OCI-LY7 (cell line): ENCODE measurements around the gene ATPAF2. TPM values are rescaled to one million over a fixed set of nuclear protein-coding genes. Genes with fewer than 3 reads are reported as not detected.

Experiments
- BruUV-seq: library from RNA; stranded (reverse); fragments of 400-500 nt; replicated peaks from 2 replicates; lab custom pipeline; 2021; lab: Mats Ljungman, UMichigan
- CTCF ChIA-PET: fragments of 300-600 bp; sonication (Branson Sonifier 250); formaldehyde crosslinking; loops from one replicate; lab custom pipeline; 2022; ENCODE audit warnings: antibody characterized with exemption; ENCODE audit not compliant: unreplicated experiment; lab: Charles Lee
- POLR2A ChIA-PET: fragments of 300-600 bp; sonication (Branson Sonifier 250); formaldehyde crosslinking; loops from one replicate; lab custom pipeline; 2022; ENCODE audit warnings: antibody characterized with exemption; lab: Charles Lee
- DNase-seq: peaks from one replicate; pipeline ENCODE4 v3.0.0-alpha.2; 2015; ENCODE audit warnings: low spot score
- H2AFZ ChIP-seq: fragments of 200-600 bp; sonication (generic), shearing (Covaris generic); 2 replicates; pipeline ENCODE4 v1.6.1; 2014; ENCODE audit warnings: mild to moderate bottlenecking, antibody characterized with exemption, low read length, moderate library complexity
- H3K27ac ChIP-seq: fragments of 200-600 bp; sonication (generic); 2 replicates; pipeline ENCODE4 v1.5.1; 2014; ENCODE audit warnings: mixed run types, low read depth, mild to moderate bottlenecking, moderate library complexity, low read length, inconsistent platforms; ENCODE audit not compliant: poor library complexity, severe bottlenecking
- H3K36me3 ChIP-seq: fragments of 200-600 bp; sonication (generic); 2 replicates; pipeline ENCODE4 v1.6.1; 2014; ENCODE audit warnings: mild to moderate bottlenecking, antibody characterized with exemption, low read length, moderate library complexity, mixed read lengths; ENCODE audit not compliant: insufficient read depth
- H3K4me1 ChIP-seq: fragments of 200-600 bp; sonication (generic); 2 replicates; pipeline ENCODE4 v1.5.1; 2014; ENCODE audit warnings: mild to moderate bottlenecking, low read length; ENCODE audit not compliant: insufficient read depth, poor library complexity, severe bottlenecking
- H3K4me2 ChIP-seq: fragments of 200-600 bp; sonication (generic); 2 replicates; pipeline ENCODE4 v1.6.1; 2014; ENCODE audit warnings: mild to moderate bottlenecking, low read length
- H3K4me3 ChIP-seq: fragments of 200-600 bp; sonication (generic); 2 replicates; pipeline ENCODE4 v1.5.1; 2014; ENCODE audit warnings: mild to moderate bottlenecking, low read depth, low read length; ENCODE audit not compliant: poor library complexity, severe bottlenecking
- H3K79me2 ChIP-seq: fragments of 200-600 bp; sonication (generic); 2 replicates; pipeline ENCODE4 v1.6.1; 2016; ENCODE audit warnings: low read depth, mild to moderate bottlenecking, low read length, moderate library complexity, mixed read lengths; ENCODE audit not compliant: insufficient read depth
- H3K9me2 ChIP-seq: fragments of 200-600 bp; sonication (generic); 2 replicates; pipeline ENCODE4 v1.6.1; 2016; ENCODE audit warnings: mild to moderate bottlenecking, low read length, mixed read lengths; ENCODE audit not compliant: insufficient read depth
- H3K9me3 ChIP-seq: fragments of 200-600 bp; sonication (generic); 2 replicates; pipeline ENCODE4 v1.6.1; 2014; ENCODE audit warnings: mild to moderate bottlenecking, mixed run types, low read length, mixed read lengths
- H4K20me1 ChIP-seq: fragments of 200-600 bp; sonication (generic); 2 replicates; pipeline ENCODE4 v1.6.1; 2014; ENCODE audit warnings: mild to moderate bottlenecking, antibody characterized with exemption, low read length, moderate library complexity, mixed read lengths; ENCODE audit not compliant: insufficient read depth
- CTCF ChIP-seq: fragments of 200-600 bp; sonication (generic); conservative IDR thresholded peaks from 2 replicates; pipeline ENCODE4 v1.5.1; 2014; ENCODE audit warnings: mild to moderate bottlenecking, antibody characterized with exemption, low read length, moderate library complexity, mixed read lengths
- EZH2phosphoT487 ChIP-seq: fragments of 200-600 bp; sonication (generic); IDR thresholded peaks from 2 replicates; pipeline ENCODE4 v1.6.1; 2018; ENCODE audit warnings: low read depth, borderline replicate concordance, mild to moderate bottlenecking, mixed run types, antibody characterized with exemption, low read length, moderate library complexity, mixed read lengths
- intact Hi-C: fragments of 100-400 bp; cut with micrococcal nuclease; formaldehyde crosslinking; loops from one replicate; pipeline ENCODE4 v1.10.0; 2022; ENCODE audit not compliant: unreplicated experiment
- total RNA-seq, 2 experiments: library from RNA; depleted of rRNA in 1 of 2; stranded (reverse); fragments of >200 nt in 1 of 2; shearing (Covaris generic) in 1 of 2; gene quantifications; 2 replicates each; pipeline ENCODE4 v1.2.3, GENCODE V29; 2014 to 2022

Gene ATPAF2
- total RNA-seq, 2 experiments from 2014 or later: 42.9 to 56.2 TPM

GRCh38 chr17:18038149-18038850 is 668 bp downstream of the ATPAF2 start:
- peak overlapping the region; percentile 68; the same call in 1 of the 2 replicates for H2AFZ ChIP-seq
- POLR2A ChIA-PET: interaction anchor here (0.5 to 1.2 kb wide), 3 partner anchors 9 to 486 kb away, joined by 3 to 5 read pairs (median 3); partner anchors contain the start of genes DRC3 and TOM1L2
- peaks cover 64% of the 10 kb centered on the region; the same call in 1 of the 2 replicates for H3K79me2 ChIP-seq
- DNase-seq: peak; percentile 75
- no TSS peak for BruUV-seq
- H3K9me3 ChIP-seq: no peaks in the 10 kb centered on the region
- peak overlapping the region; percentile 92 for H3K4me2 ChIP-seq
- H3K27ac ChIP-seq: peak overlapping the region; percentile 49
- H3K4me1 ChIP-seq: peaks cover 45% of the 10 kb centered on the region
- TF ChIP-seq CTCF (no peak), EZH2phosphoT487 (no peak)
- CTCF ChIA-PET: no interaction called here
- no peaks in the 10 kb centered on the region for H3K9me2 ChIP-seq
- no peaks in the 10 kb centered on the region; the same call in 1 of the 2 replicates for H3K36me3 ChIP-seq
- H4K20me1 ChIP-seq: no peaks in the 10 kb centered on the region; the same call in 1 of the 2 replicates
- intact Hi-C loops: loop anchor here (2.0 to 5.0 kb wide), 2 partner anchors 65 to 216 kb away; partner anchors contain the start of genes DRC3 and TOM1L2
- peak overlapping the region; percentile 82 for H3K4me3 ChIP-seq

- Histone ChIP-seq H3K79me2 (peaks cover 72% of the 10 kb centered on the region; the same call in 1 of the 2 replicates), H3K36me3 (no peaks in the 10 kb centered on the region; the same call in 1 of the 2 replicates), H3K4me1 (peaks cover 45% of the 10 kb centered on the region), H3K9me2 (no peaks in the 10 kb centered on the region), H3K27ac (peak overlapping the region; percentile 49), H4K20me1 (no peaks in the 10 kb centered on the region; the same call in 1 of the 2 replicates), H3K9me3 (no peaks in the 10 kb centered on the region), H3K4me3 (peak overlapping the region; percentile 82), H2AFZ (no peak overlapping the region), H3K4me2 (peak overlapping the region; percentile 92)
- BruUV-seq: no TSS peak
- ChIA-PET POLR2A (interaction anchor here (1.0 to 1.2 kb wide), 2 partner anchors 8 to 65 kb away, joined by 3 read pairs; partner anchors contain the start of genes DRC3 and TOM1L2), CTCF (no interaction called here)
- DNase-seq: peak; percentile 48
- intact Hi-C loops: loop anchor here (5.0 kb wide), 1 partner anchor 215 kb away; no protein-coding TSS in a partner anchor
- TF ChIP-seq CTCF: no peak
These were observed 1.5 kb downstream of the ATPAF2 start for GRCh38 chr17:18037486-18037885.
